HS-27A (cell line): ENCODE measurements around the gene MYH1.
"Not testable (repeated sequence)": the region's sequence is repeated elsewhere in the genome, so short reads cannot be mapped to it uniquely, and the experiment has no call there.

Experiments used
- DNase-seq: peaks from one replicate; pipeline ENCODE4 v3.0.0-alpha.2; 2012; ENCODE audit warnings: low read depth, missing footprints

Gene MYH1

GRCh38 chr17:10518271-10519037, at the start of gene MYH1:
Gene MYH1, minus strand, starts transcription at chr17:10518542. Its CDS starts 1,900 bp downstream, at chr17:10516642.
- DNase-seq = no peak

DNA sequence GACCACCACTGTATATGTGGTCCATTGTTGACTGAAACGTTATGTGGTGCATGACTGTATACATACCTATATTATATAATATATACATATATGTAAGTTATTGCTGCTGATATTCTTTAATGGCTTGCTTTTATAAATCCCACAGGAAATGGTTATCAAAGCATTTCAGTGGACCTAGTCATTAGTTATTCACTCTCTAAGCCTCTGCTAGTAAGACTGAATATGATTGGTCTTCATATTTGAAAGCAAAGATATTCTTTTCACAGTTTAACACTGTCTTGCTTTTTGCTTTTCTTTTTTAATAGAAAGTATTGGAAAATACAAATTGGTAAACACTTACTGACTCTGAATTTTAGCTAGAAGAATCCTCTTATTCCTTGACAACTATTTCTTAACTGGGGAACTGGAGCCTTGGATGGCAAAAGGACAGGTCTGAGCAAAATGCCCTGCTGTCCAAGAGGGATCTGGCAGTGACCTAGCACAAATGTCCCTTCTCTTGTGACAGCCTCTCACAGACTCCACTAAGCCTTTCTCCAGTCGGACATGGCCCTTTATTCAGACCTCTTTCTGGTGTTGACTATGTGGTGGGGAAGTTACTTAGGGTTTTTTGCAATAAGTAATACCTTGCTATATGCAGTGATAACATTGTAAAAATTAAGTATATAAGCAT, 45.8 kb upstream of the MYH1 start:
- DNase-seq = no peak

DNA sequence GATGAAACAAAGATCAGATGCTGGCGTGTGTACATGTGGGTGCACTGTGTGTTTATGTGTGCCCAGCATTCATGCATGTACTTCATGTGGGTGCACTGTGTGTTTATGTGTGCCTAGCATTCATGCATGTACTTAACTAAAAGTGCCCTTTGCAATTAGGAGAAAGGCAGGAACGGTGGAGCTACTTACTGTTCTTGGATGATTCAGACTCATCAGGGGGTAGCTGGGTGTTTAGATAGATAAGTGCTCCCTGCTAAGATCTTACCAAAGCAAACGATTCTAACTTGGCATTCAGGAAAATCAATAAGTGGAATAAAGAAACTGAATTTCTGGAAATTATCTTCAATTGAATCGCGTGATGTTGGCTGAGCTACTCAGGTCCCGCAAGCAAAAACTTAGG, 39.7 kb upstream of the MYH1 start:
- no peak for DNase-seq

- DNase-seq = no peak
These were observed 39.1 kb upstream of the MYH1 start for GRCh38 chr17:10557422-10557821.

GRCh38 chr17:10556301-10557005, 38.1 kb upstream of the MYH1 start:
- no peak for DNase-seq

GRCh38 chr17:10550014-10550413, 31.7 kb upstream of the MYH1 start:
- DNase-seq = no peak

DNA sequence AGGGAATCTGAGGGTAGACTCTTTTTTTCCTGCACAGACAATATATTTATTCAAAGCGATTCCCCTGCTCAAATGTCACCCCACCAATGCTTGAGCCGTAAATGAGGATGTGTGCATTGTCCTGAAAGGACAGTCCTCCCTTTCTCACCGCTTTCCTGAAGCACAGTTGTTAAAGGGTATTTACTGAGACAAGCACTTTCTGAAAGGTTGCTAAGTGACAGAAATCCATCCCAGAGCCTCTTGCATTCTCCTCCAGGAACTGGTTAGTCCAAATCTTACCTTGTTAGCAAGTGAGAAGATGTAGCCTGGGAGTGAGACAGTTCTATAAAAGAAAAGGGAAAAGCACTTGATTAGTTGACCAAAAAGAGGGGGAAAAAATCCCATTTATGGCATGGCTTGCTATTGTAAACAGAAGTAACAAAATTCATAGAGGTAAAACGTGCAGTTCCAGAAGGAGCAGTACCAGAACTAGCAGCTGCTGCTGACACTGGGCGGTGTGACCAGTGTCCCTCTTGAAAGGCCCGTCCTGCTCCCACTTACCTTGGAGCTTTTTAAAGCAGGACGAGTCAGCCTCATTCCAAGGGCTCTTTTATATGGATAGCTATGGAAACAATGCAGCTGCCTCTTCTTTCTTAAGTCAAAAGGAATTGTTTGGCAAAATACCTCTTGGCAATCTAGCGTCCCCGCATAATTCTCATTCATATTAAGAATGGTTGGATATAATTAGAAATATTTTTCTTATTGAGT, 30.9 kb upstream of the MYH1 start, which contains the start of gene MYH2:
Gene MYH2, minus strand, starts transcription at position 563 of the 747 bp plus-strand sequence. CDS start 1,738 bp downstream, outside the sequence.
- DNase-seq = no peak

DNA sequence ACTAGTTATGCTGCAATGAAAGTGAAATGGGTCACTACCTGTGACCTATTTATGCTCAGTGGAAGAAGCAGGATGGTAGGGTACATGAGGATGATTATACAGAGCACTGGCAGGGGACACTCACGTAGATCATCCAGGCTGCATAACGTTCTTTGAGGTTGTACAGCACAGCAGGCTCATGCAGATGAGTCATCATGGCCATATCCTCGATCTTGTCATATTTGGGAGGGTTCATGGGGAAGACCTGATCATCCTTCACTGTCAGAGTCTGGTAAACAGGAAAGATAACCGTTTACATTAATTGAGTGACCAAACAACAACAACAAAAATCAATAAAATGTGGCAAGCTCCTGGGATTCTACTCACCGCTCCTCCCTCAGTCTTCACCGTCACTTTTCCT, 29.0 kb upstream of the MYH1 start:
- no peak for DNase-seq

GRCh38 chr17:10543486-10543885, 25.1 kb upstream of the MYH1 start:
- DNase-seq = peak; percentile 19

GRCh38 chr17:10541179-10541578, 22.8 kb upstream of the MYH1 start:
- not testable (repeated sequence) for DNase-seq

- no peak for DNase-seq
These were observed 13.7 kb upstream of the MYH1 start for GRCh38 chr17:10532026-10532425.

- DNase-seq = no peak
These were observed 9.1 kb upstream of the MYH1 start for GRCh38 chr17:10527419-10527818.

DNA sequence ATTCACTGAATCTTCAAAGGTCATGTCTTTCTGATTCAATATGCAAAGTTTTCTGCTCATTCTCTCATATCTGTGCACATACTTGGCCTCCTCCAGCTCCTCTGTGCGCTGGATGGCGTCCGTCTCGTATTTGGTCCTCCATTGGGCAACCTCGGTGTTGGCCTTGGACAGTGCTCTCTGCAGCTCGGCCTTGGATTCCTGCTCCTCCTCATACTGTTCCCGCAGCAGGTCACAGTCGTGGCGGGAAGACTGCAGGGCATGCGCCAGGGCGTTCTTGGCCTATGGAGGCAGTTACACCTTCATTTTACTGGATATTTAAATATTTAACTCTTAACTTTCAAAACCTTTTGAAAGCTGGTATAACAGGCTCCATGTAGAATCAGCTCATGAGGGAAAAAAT, 8.2 kb upstream of the MYH1 start:
- no peak for DNase-seq

- DNase-seq = no peak
These were observed 4.7 kb upstream of the MYH1 start for GRCh38 chr17:10523064-10523463.

GRCh38 chr17:10521949-10522348, 3.6 kb upstream of the MYH1 start:
- DNase-seq = no peak

DNA sequence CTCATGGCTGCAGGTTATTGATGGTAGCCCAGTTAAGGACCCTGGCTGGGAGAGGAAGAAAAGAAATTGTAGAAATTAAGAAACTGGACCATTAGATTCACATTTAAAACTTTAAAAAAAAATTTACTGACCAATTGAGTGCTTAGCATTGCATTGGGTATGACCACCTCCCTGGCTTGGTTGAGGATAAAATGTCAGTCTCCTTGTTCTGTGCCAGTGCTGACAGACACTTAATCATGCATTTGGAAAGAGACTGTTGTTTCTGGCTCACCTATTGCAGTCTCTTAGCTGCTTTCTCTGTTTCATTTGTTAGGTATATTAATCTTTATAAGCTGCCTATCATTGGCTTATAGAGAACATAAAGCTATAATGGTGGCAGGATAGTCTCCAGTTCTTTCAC, 1.7 kb downstream of the MYH1 start:
- DNase-seq = no peak

- no peak for DNase-seq
These were observed 2.3 kb downstream of the MYH1 start for GRCh38 chr17:10516065-10516464.

GRCh38 chr17:10513299-10514067, 4.9 kb downstream of the MYH1 start:
- DNase-seq = no peak

DNA sequence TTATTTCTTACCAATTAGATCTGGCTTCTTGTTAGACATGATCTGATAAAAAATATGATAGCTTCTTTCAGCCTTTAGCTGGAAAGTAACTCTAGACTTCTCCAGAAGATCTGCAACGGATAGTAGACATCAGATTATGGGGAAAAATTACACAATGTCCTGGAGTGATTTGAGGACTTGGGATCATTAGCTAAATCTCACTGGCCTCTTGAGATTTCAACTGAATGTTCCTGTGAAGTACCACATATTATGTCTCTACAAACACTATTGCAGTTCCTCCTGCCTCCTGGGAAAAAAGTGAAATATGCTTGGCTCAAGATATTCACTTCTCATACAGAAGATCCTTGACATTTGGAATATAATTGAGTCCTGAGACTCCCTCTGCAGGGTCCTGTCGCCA, 5.5 kb downstream of the MYH1 start:
- no peak for DNase-seq

- no peak for DNase-seq
These were observed 18.4 kb downstream of the MYH1 start for GRCh38 chr17:10499950-10500349.

- DNase-seq = no peak
These were observed 26.3 kb downstream of the MYH1 start for GRCh38 chr17:10492004-10492403.
